A375 (cell line): ENCODE data around the gene TTC7B. TPM values are rescaled to one million over a fixed set of nuclear protein-coding genes. Genes with fewer than 3 reads are reported as not detected.

Source experiments
- total RNA-seq: library from RNA; depleted of rRNA; stranded (reverse); fragments of >200 nt; shearing (Covaris generic); gene quantifications from 2 replicates; pipeline ENCODE4 v1.2.3, GENCODE V29; 2014; rRNA removed

Gene TTC7B
- total RNA-seq: 16.3 and 21.6 TPM in 2 replicates

DNA sequence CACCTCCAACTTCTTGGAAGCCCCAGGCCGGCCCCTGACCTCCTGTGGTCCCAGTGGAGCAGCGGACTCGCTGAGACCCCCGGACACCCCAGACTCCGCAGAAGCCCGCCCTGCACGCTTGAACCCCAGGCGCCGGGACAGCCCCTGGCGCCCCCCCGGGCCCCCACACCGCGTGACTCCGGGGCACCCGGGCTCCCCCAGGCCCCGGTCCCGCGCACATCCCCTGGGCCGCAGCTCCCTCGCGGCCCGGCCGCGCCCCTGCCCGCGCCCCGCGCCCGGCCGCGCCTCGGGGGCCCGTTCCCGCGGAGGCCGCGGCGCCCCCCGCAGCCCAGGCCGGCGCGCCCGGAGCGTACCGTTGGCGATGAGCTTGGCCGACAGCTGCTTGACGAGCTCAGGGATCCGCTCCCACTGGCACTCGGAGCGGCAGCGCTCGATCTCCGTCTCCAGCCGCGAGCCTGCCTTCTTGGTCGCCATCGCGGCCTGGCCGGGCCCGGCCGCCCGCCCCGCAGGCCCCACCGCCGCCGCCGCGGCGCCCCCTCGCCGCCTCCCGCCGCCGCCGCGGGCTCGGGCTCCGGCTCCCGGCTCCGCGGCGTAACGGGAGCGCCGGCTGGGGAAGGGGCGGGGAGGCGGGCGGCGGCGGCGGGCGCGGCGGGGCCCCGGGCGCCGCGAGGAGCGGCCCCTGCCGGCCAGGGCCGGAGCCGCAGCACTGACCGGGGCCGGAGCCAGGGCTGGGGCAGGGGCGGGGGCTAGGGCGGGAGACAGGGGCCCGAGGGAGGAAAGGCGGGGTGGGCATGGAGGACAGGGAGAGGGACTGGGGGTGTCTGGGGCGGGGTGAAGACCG is at the start of gene TTC7B:
TSS of gene TTC7B (minus strand) at position 609 of the 841 bp plus-strand sequence. CDS start at position 474, 135 bp downstream.

Other genes with a start within 250 kb of the TTC7B start
- gene RPS6KA5, start 244.2 kb upstream of the TTC7B start, total RNA-seq: 7.1 and 9.0 TPM in 2 replicates